Measurements from ENCODE around the gene CSH2. TPM values are rescaled to one million over a fixed set of nuclear protein-coding genes. Genes with fewer than 3 reads are reported as not detected.
A peak's percentile ranks its signal among the peaks of the same experiment; 100 is the strongest.

Gene CSH2
- total and polyA plus RNA-seq, 2 of the 13 experiments (the other 11 are each of a cell fraction or from before 2014, with no cell fraction given) = not detected

DNA sequence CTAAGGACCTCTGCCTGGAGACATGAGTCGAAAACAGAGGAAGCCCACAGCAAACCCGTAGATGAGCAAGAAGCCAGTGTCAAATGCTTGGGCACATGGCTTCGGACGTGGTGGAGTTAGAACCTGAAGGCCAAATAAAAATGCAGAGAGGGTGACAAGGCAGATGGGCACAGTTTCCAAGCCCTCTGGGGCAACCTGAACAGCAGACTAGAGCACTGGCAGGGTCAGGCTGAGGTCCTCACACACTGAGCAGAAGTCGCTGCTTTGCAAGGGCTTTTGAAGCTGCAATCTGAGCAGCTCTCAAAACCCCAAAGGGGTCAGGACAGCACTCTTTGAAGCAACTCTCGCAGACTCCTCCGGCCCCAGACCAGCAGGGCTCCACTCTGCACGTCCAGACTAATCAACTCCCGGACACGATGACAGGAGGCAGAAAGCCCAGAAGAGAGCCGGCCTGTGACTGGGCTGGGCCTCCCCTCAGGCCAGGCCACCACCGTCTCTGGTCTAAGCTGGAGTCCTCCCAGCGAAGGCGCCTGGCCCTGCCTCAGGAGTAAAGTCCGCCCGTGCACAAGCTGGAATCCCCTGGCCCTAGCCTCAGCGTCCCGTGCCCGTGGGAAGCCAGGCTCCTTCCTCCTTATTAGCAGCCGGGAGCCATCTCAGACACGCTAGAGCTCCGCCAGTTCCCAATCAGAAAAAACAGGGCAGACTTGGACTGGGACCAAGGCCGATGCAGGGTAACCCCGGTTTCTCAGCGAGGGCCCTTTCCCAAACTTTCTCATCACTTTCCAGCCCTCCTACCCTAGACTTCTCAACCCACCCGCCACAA, 31.9 kb downstream of the CSH2 start (continued):
- TF ChIP-seq, protein P1, sequence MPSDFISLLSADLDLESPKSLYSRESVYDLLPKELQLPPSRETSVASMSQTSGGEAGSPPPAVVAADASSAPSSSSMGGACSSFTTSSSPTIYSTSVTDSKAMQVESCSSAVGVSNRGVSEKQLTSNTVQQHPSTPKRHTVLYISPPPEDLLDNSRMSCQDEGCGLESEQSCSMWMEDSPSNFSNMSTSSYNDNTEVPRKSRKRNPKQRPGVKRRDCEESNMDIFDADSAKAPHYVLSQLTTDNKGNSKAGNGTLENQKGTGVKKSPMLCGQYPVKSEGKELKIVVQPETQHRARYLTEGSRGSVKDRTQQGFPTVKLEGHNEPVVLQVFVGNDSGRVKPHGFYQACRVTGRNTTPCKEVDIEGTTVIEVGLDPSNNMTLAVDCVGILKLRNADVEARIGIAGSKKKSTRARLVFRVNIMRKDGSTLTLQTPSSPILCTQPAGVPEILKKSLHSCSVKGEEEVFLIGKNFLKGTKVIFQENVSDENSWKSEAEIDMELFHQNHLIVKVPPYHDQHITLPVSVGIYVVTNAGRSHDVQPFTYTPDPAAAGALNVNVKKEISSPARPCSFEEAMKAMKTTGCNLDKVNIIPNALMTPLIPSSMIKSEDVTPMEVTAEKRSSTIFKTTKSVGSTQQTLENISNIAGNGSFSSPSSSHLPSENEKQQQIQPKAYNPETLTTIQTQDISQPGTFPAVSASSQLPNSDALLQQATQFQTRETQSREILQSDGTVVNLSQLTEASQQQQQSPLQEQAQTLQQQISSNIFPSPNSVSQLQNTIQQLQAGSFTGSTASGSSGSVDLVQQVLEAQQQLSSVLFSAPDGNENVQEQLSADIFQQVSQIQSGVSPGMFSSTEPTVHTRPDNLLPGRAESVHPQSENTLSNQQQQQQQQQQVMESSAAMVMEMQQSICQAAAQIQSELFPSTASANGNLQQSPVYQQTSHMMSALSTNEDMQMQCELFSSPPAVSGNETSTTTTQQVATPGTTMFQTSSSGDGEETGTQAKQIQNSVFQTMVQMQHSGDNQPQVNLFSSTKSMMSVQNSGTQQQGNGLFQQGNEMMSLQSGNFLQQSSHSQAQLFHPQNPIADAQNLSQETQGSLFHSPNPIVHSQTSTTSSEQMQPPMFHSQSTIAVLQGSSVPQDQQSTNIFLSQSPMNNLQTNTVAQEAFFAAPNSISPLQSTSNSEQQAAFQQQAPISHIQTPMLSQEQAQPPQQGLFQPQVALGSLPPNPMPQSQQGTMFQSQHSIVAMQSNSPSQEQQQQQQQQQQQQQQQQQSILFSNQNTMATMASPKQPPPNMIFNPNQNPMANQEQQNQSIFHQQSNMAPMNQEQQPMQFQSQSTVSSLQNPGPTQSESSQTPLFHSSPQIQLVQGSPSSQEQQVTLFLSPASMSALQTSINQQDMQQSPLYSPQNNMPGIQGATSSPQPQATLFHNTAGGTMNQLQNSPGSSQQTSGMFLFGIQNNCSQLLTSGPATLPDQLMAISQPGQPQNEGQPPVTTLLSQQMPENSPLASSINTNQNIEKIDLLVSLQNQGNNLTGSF (CRISPR knock-in tag; IDR thresholded peaks at IDR 0.05) = no peak
- peak; percentile 84; the same call in 1 of the 2 replicates for TF ChIP-seq ZNF274 (CRISPR knock-in tag; IDR thresholded peaks at IDR 0.05)
- 0 out of 2 replicates have a peak, but pooled peaks have one; percentile 8 for TF ChIP-seq ZNF160 (CRISPR knock-in tag; IDR thresholded peaks at IDR 0.05)
- TF ChIP-seq BRCA1 (CRISPR knock-in tag; IDR thresholded peaks at IDR 0.05) = peak; percentile 73; the same call in 1 of the 2 replicates
- peak; percentile 59; the same call in 1 of the 2 replicates for TF ChIP-seq IRF9 (CRISPR knock-in tag; IDR thresholded peaks at IDR 0.05; ENCODE audit: borderline replicate concordance)
- TF ChIP-seq SRY (CRISPR knock-in tag; IDR thresholded peaks at IDR 0.05) = 0 out of 2 replicates have a peak, but pooled peaks have one; percentile 34
- TF ChIP-seq MXD4 (CRISPR knock-in tag; IDR thresholded peaks at IDR 0.05) = peak; percentile 35; the same call in 1 of the 2 replicates
- TF ChIP-seq ZFP82 (CRISPR knock-in tag; IDR thresholded peaks at IDR 0.05; ENCODE audit: borderline replicate concordance) = 0 out of 2 replicates have a peak, but pooled peaks have one; percentile 70
- TF ChIP-seq SAP130 (CRISPR knock-in tag; IDR thresholded peaks at IDR 0.05; ENCODE audit: low read depth) = 0 out of 2 replicates have a peak, but pooled peaks have one; percentile 2
- no peak for TF ChIP-seq ZKSCAN1 (IDR thresholded peaks at IDR 0.05; ENCODE audit: low read length)
- TF ChIP-seq NR2F2 (IDR thresholded peaks at IDR 0.05; ENCODE audit: borderline replicate concordance, low read depth) = no peak
- 0 out of 2 replicates have a peak, but pooled peaks have one; percentile 68 for TF ChIP-seq ZNF850 (CRISPR knock-in tag; conservative IDR thresholded peaks at IDR 0.05)
